Measurements from ENCODE around the gene C15orf40.

C15orf40 gene

GRCh38 chr15:82966671-82967071 is 44.8 kb downstream of the C15orf40 start:
- peaks cover 15% of the 10 kb centered on the region for H3K4me1 ChIP-seq
- H3K9me3 ChIP-seq: no peaks in the 10 kb centered on the region
- no peaks in the 10 kb centered on the region for H3K36me3 ChIP-seq
- DNase-seq: no peak
- no peak for TF ChIP-seq CTCF (IDR thresholded peaks at IDR 0.05; ENCODE audit: low read depth, low read length)
- no peak overlapping the region for H3K4me3 ChIP-seq (ENCODE audit: low read depth, low read length)
- no peaks in the 10 kb centered on the region for H3K27me3 ChIP-seq

DNA sequence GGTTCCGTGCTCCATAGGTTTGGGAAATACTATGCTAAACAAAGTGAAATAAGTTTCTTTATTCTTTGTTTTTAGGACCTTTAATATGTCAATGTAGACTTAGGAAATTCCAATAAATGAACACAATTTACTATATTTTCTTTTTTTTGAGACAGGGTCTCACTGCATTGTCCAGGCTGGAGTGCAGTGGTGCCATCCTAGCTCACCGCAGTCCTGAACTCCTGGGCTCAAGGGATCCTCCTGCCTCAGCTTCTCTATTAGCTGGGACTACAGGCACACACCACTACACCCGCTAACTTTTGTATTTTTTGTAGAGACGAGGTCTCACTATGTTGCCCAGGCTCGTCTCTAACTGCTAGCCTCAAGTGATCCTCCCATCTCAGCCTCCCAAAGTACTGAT is 46.5 kb downstream of the C15orf40 start:
- TF ChIP-seq CTCF (IDR thresholded peaks at IDR 0.05; ENCODE audit: low read depth, low read length): no peak
- Histone ChIP-seq H3K9me3 (no peaks in the 10 kb centered on the region), H3K36me3 (no peaks in the 10 kb centered on the region), H3K27me3 (no peaks in the 10 kb centered on the region), H3K4me3 (ENCODE audit: low read depth, low read length) (no peak overlapping the region), H3K4me1 (peaks cover 1% of the 10 kb centered on the region)
- DNase-seq: no peak

DNA sequence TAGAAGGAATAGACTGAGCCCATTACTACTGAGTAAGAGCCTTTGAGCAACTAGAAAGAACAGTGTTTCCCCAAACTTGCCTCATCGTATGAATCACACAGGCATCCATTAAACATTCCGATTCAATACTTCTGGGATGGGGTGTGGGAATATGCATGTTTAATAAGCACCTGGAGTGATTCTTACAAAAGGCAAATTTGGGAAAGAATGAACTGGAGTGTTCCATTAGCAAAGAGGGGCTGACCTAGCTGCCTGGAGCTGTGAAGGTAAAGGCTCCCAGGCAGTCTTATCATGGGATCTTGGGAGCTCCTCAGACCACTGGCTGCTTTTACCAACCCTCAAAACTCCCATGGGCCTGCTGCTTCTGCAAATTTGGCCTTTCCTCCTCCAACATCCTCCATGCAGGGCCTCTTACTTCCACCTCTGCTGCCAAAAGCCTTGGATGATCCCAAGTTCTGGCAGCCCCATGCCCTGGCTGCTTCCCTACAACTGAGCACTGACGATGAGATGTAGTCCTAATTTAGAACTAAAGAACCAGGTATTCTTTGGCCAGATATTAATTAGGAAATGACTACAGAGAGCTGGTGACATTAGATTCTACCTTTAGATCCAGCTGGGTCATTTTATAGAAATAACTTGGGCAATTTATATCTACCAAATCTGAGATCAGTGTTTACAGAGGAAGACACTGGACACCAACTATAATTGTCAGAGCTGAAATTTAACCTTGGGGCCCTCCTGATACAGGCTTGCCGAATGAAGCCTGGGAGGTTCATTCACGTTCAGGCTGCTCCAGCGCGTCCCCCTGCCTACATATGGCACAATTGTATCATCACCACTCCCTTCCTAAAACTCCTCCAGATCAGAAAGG is 47.7 kb downstream of the C15orf40 start:
- H3K27me3 ChIP-seq: no peaks in the 10 kb centered on the region
- TF ChIP-seq CTCF (IDR thresholded peaks at IDR 0.05; ENCODE audit: low read depth, low read length): no peak
- DNase-seq: no peak
- no peaks in the 10 kb centered on the region for H3K4me1 ChIP-seq
- no peak overlapping the region for H3K4me3 ChIP-seq (ENCODE audit: low read depth, low read length)
- H3K9me3 ChIP-seq: no peaks in the 10 kb centered on the region
- H3K36me3 ChIP-seq: no peaks in the 10 kb centered on the region

DNA sequence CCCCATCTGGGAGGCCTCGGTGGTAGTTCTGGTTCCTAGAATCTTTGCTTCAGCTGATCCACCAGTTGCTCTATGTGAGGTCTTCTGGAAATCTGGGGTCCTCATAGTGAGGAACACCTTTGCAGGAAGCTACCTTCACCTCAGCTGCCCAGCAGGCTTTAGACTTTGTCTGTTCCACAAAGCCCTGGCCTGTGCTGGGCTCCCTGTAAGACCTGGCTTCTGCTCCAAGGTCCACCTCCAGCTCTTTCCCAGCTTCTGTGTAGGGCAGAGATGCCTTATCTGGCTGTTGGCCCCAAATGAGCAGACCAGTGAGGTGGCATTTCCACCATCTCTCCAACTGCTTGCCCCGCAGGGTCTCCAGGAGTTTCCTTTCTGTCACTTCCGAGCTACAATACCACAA is 50.7 kb downstream of the C15orf40 start:
- no peak for DNase-seq
- H3K27me3 ChIP-seq: no peaks in the 10 kb centered on the region
- H3K4me3 ChIP-seq (ENCODE audit: low read depth, low read length): no peak overlapping the region
- no peaks in the 10 kb centered on the region for H3K4me1 ChIP-seq
- no peaks in the 10 kb centered on the region for H3K36me3 ChIP-seq
- no peak for TF ChIP-seq CTCF (IDR thresholded peaks at IDR 0.05; ENCODE audit: low read depth, low read length)
- H3K9me3 ChIP-seq: no peaks in the 10 kb centered on the region

DNA sequence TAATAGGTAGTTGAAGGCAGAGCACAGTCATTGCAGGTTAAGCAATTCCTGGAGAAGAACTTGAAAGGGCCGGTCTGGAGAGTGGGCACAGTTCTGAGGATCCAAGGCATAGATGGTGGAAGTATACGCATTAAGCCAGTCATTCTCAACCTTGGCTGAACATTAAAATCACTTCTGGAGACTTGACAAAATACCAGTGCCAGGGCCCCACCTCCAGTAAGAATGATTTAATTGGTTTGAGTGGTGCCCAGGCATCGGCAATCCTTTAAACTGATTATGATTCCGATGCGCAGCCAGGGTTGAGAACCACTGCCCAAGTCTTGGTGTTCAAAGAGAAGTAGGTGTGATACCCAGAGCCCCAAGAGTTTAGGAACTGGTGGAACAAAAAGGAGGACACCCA is 52.0 kb downstream of the C15orf40 start:
- H3K27me3 ChIP-seq: no peaks in the 10 kb centered on the region
- DNase-seq: no peak
- H3K4me3 ChIP-seq (ENCODE audit: low read depth, low read length): no peak overlapping the region
- no peak for TF ChIP-seq CTCF (IDR thresholded peaks at IDR 0.05; ENCODE audit: low read depth, low read length)
- no peaks in the 10 kb centered on the region for H3K4me1 ChIP-seq
- H3K9me3 ChIP-seq: no peaks in the 10 kb centered on the region
- no peaks in the 10 kb centered on the region for H3K36me3 ChIP-seq

- no peaks in the 10 kb centered on the region for H3K36me3 ChIP-seq
- TF ChIP-seq CTCF (IDR thresholded peaks at IDR 0.05; ENCODE audit: low read depth, low read length): no peak
Observed at GRCh38 chr15:82958638-82959037, 52.8 kb downstream of the C15orf40 start.

More at GRCh38 chr15:82958638-82959037, 52.8 kb downstream of the C15orf40 start:
- H3K4me1 ChIP-seq: no peaks in the 10 kb centered on the region
- no peak overlapping the region for H3K4me3 ChIP-seq (ENCODE audit: low read depth, low read length)
- H3K27me3 ChIP-seq: no peaks in the 10 kb centered on the region
- no peak for DNase-seq
- no peaks in the 10 kb centered on the region for H3K9me3 ChIP-seq
